Fibroblast of skin of left biceps (primary cell): Measurements from ENCODE around the gene AQP3.
"Not testable (repeated sequence)": the region's sequence is repeated elsewhere in the genome, so short reads cannot be mapped to it uniquely, and the experiment has no call there.

ENCODE experiments used
- DNase-seq, 2 experiments: peaks; one replicate each; pipeline ENCODE4 v3.0.0-alpha.2; 2013; ENCODE audit warnings: low read depth in 2 of 2

AQP3 gene

DNA sequence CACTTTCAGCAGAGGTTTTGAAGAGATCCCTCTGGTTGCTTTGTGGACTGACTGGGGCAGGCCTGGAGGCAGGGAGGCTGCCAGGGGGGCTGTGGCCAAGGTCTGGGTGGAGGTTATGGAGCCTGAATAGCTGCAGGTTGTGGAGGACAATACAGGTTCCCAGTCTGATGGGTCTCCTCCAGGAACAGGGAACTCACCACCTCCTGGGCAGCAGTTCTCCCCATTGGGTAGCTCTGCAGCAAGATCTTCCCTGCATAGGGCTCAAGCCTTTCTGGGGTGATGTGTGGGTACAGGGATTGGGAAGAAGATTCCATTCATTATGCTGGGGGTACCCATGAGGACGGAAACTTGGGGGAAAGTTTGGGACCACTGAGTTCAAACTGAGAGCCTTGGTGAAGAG lies 6.8 kb downstream of the AQP3 start:
- no peak for DNase-seq

DNA sequence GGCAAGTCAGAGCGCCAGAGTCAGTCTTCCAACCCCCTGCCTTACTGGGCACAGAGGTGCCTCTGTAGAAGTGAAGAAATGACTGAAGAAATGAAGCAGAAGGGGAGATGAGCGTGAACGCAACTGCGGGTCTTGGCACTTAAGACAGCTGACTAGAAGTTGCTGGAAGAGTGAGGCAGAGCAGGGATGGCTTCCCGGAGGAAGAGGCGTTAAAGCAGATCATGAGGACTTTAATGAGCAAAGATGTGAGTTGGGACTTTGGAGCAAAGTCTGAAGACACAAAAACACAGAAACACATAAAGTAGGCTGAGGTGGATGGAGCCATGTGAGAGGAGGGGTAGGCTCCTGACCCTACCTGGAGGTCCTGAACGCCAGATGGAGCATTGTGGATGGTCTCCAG lies 7.2 kb downstream of the AQP3 start:
- no peak for DNase-seq

DNA sequence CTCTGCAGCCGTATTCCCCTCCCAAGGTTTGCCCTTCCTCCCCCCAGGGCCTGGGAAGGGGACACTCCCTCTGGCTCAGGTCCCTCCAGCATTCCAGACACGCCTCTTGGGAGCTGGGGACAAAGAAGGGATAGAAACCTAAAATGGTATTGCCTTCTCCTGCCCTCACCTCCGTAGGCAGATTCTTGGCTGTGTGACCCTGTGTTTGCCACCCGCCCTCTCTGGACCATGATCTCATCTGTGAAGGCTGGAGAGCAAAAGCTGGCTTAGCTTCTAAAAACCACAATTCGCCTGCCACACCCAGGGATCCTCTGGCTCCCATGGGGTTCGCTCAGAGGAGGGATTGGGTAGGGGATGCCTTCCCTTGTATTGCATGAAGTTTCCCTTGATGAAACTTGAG lies 7.7 kb downstream of the AQP3 start:
- no peak for DNase-seq

DNA sequence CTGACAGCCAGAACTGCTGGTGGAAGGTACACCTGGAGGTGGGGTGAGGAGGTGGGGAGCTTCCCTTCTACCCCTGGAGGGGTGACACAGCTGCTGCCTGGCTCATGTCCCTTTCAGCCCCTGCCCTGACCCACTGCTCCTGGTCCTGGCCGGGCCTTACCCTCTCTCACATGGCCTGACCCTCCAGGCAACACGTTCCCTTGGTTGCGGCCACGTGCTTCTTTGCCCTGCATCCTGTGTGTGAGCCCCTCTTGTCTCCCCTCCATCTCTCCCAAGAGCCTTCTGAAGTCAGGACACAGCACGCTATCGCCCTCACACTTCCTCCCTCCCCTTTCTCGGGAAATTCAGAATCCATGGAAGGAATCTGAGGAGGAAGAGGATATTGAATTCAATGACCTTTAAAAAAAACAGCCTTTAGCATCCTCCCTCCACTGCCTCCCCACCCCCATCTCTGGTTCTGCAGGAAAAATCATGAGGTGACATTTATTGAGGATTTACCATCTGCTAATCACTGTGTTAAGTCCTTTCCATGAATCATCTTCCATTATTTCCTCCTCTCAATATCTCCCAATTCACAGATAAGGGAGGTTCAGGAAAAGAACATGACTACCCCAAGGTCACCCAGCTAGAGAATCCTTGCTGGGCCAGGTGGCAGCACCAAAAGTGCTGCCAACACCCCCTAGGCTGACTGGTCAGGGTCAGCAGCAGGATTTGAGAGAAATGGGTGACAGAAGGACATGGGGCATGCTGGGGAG lies 8.3 kb downstream of the AQP3 start:
- DNase-seq = no peak

DNA sequence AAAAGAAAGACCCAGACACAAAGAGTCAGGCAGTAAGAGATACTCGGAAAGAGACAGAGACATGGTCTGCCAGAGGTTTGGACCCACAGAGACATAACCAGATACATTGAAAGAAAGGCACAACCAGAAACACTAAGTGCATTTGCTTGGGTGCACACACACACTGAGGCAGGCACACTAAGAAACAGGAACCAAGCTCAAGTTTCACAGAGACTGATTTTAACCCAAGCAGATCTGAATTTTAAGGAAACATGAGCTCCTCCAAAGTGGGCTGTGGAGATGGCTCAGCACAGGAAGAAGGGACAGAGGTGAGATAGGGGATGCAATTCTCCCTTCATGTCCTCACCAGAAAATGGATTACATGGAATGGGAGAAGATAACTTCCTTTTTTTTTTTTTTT lies 9.5 kb downstream of the AQP3 start:
- DNase-seq = no peak

DNA sequence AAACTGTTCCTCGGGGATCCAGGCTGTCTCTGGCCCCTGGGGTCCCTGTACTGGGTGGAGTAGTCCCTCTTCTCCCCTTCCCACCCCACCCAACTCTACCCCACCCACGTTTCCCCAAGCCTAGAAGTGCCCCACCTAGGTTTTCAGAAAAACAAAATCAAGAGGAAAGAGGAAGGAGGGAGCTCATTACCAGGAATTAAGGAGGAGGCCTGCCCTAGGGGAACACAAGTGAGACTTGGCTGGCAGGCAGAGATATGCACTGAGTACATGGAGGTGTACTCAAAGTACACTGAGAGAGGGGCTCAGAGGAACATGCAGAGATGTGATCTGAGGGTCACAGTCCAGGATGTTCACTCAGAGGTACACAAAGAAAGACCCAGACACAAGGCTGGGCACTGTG lies 10.2 kb downstream of the AQP3 start:
- no peak for DNase-seq

DNA sequence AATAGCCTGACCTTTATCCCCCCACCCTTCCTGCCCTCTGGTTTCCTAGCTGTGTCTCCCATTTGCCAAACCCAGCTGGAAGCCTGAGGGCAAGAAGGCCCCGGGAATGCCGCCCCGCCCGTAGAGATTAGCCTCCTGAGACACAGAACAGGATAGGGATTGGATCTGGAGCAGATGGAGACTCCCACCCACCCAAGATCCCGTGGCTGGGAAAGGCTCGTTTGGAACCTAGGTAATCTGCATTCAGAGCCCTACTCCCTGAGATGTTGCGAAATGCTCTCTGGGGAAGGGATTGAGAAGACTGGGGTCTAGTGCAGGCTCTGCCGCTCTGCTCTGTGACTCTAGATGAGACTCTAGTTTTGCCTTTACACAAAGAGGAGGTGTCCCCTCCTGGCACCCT lies 10.9 kb downstream of the AQP3 start:
- DNase-seq = no peak

DNA sequence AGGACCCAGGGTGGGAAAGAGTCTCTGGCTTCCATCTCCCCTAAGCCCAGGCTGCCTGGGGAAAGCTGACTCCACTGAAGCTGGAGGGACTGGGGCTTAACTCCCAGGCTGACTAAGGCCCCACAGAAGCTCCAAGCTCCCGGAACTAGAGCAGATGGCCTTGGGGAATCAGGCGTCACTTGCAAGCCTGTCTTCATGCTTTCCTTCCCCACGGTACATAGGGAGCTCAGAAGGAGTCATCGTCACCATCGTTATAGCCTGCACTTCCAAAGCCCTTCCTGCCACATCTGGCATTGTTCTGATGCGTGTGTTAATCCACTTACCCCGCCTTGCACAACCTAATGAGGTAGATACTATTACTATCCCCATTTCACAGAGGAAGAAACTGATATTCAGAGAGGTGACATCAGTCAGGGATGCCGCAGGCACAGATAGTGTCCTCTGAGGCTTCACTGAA lies 11.5 kb downstream of the AQP3 start:
- DNase-seq = no peak

DNA sequence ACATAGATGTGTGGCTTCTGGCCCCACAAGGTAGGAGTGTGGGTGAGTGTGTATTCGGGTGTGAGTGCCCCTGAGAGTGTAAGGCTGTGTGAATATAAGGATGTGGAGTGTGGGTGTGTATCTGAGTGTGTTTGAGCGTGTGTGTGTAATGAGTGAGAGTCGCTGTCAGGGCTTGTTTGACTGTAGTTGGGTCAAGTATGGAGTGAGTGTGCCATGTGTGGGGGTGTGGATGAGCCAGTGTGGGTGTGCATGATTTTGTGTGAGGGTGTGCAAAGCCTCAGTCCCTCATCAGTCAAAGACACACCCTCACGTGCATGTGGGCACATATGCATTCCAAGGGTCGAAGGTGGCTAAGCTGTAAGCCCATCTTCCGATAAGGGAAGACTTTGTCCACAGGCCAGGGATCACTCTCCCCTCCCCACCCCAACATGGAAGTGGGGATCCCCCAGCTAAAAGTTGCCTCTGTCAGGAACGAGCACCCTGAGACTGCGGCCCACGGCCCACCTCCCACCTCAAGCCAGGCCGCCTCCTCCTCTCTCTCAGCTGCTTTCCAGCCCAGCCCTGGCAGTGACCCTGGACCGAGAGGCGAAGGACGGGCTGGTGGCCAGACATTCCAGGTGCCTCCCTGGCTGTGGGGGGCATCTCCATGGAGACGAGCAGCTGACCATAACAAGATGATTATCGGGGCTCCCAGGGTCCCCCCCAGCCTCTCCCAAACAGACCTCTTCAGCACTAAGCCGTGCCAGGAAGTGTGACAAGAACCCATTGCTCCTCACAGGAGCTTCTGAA lies 12.9 kb downstream of the AQP3 start:
- no peak for DNase-seq

DNA sequence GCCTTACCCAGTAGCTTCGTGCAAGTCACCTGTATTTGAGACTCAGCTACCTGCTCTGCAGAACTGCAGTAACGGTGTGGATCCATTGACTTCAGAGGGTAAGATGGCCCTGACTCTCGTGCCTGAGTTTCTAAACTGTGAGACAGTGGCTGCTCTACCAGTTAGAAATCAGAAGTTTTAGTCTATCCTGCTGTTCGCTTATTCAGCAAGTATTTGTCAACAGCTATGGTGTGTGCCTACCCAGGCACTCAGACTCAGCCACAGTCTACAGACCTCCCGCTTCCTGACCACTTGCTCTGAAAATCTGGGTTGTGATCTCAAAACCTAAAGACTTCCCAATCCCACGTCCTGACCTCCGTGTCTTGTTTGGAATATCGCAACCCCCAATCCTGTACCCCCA lies 13.5 kb downstream of the AQP3 start:
- no peak for DNase-seq

DNA sequence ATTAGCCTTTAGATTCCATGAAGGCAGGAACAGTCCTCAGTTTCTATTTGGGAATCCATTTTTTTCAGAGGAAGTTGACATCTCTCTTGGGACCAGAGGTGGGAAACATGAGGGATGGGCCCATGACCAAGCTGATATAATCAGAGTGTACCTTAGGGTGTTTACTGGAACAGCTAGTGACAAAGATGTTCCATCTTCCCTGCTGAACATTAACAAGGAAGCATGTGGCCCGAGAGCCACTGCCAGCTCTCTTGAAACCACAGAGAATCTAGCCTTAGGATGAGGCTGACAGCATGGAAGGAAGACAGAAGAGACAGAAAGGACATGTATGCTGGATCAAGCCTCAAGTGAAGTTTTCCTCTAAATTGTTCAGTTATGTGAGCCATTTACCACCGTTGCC lies 16.0 kb downstream of the AQP3 start:
- no peak for DNase-seq

DNA sequence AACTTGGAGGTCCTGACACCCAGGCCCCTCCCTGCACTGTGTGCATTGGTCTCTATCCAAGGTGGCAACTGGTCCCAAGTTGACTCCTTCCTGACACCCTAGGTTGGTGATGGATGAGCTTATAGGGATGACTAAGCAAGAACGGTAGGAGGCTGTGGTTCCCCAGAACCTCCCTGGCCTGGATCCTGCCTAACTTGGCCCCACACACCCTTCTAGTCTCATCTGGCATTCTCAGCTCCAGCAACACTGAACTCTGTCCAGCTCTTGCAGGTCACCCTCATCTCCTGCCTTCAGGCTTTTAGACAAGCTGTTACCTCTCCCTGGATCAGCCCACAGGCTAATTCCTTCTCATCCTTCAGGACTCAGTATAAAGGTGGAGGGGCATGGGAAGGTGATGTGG lies 16.5 kb downstream of the AQP3 start:
- DNase-seq = no peak

DNA sequence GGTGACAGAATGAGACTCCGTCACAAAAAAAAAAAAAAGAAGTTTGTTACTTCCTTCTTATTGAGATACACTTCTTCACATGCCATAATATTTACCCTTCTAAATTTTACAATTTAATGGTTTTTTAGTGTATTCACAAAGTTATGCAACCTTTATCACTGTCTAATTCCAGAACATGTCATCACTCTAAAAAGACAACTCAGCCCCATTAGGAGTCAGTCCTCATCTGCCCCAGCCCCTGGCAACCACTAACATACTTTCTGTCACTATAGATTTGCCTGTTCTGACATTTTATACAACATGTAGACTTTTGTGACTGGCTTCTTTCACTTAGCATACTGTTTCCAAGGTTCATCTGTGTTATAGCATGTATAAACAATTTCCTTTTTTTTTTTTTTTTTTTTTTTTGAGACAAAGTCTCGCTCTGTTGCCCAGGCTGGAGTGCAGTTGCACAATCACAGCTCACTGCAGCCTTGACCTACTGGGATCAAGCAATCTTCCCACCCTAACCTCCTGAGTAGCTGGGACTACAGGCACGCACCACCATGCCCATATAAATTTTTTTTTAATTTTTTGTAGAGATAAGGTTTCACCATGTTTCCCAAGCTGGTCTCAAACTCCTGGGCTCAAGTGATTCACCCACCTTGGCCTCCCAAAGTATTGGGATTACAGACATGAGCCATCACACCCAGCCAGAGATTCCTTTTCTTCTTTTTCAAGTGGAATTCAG lies 18.0 kb downstream of the AQP3 start:
- DNase-seq = no peak

DNA sequence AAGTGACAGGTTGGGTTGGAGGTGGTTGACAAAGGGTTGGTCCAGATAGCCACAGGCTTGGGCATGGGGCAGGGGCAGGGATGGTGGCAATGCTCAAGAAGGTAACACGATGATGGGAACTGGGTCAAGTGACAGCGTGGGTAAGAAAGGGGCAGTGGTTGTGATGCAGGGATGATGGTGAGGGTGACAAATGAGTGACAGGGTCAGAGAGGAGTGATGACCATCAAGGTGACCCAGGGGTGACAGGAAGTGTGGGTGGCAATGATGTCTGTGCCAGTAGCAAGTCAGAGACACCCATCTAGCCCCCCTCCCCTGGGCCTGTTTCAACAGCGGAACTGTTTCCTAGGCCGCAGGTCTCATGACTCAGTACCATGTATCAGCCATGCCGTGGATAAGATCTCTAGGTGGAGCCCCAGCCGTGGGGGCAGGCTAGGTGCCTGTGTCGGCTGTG lies 20.5 kb downstream of the AQP3 start:
- no peak for DNase-seq

DNA sequence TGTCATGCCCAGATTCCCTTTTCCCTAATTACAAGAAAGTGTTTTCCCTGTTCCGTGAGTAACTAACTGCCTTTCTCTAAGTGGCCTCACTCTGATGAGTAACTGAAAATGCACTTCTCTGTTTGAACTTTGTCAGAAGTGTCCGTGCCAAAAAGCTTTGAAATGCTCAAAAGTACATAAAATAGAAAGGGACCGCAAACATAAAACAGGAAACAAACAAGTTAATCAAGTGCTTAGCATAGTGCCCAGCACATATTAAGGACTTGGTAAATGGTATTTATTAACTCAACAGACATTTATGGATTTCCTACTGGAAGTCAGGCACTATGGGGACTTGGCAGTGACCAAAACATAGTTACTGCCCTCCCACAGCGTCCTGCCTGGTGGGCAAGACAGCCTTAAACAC lies 22.3 kb downstream of the AQP3 start:
- DNase-seq = no peak

DNA sequence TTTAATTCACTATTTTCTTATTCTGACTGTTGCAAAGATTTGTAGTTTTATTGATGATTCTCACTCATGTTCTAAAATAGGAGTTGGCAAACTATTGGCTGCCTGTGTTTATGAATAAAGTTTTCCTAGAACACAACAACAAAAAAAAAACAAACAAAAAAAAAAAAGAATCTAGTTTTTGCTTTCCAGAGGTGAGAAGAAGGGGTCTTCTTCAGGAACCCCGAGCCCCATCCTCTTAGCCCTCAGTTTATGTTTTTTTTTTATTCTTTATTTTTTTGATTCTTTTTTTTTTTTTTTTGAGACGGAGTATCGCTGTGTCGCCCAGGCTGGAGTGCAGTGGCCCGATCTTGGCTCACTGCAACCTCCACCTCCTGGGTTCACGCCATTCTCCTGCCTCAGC lies 22.9 kb downstream of the AQP3 start:
- not testable (repeated sequence) for DNase-seq

DNA sequence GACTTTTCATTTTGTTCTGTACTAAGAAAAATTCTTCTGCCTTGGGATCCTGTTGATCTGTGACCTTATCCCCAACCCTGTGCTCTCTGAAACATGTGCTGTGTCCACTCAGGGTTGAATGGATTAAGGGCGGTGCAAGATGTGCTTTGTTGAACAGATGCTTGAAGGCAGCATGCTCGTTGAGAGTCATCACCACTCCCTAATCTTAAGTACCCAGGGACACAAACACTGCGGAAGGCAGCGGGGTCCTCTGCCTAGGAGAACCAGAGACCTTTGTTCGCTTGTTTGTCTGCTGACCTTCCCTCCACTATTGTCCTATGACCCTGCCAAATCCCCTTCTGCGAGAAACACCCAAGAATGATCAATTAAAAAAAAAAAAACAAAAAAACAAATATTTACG lies 23.4 kb downstream of the AQP3 start:
- DNase-seq = not testable (repeated sequence)

DNA sequence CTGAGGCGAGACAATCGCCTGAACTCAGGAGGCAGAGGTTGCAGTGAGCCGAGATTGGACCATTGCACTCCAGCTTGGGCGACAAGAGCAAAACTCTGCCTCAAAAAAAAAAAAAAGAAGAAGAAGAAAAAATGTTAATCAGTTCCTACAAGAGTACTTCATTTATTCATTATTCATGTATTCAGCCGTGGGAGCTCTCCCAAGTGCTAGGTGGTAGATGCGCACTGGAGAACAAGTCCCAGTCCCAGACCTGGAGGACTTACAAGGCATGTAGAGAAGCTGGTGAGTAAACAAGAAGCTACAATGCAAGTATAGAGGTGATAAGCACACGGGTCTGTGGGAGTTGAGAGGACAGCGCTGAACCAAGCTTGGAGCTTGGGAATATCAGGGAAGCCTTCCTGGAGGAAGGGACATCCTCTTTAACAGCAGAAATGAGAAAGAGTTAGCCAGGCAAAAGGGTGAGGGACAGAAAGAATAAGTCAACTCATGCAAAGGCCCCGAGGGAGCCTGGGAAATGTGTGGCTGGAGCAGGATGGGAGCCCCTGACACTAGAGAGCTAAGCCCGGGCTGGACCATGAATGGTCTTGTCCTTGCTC lies 27.6 kb downstream of the AQP3 start:
- no peak for DNase-seq

DNA sequence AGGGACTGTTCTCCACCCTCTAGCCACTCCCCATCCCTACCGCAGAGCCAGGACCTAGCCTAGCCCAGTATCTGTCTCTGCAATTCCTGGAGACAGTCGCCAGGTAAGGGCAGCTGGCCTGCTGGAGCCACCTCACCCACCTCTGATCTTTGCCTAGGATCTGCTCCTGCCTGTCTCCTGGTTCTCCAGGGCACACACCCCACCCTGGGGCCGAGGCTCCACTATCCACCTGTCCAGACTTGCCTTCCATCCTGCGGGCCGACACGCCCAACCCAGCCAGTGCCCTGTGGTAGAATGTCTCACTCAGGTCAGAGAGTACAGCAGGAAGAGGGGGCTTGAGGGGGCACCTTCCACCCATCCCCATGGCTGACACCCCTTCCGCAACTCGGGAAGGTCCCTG lies 29.3 kb downstream of the AQP3 start:
- DNase-seq = no peak

DNA sequence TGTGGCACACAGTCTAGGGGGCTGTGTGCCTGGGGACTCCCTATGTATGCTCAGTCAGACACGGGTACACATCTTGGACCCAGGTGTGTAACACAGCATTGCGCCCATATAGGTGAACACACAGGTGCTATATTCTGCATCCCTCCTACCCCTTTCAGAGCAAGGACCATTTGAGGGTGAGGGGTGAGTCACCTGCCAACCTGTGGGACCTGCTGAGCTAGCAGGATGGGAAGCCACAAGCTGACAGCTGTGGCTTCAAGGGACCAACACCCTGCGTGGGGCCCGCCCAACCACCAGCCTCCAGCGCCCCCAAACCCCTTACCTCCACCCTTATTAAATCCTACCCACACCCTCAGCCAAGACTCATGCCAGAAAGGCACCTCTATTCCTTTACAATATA lies 30.4 kb downstream of the AQP3 start:
- DNase-seq = no peak

DNA sequence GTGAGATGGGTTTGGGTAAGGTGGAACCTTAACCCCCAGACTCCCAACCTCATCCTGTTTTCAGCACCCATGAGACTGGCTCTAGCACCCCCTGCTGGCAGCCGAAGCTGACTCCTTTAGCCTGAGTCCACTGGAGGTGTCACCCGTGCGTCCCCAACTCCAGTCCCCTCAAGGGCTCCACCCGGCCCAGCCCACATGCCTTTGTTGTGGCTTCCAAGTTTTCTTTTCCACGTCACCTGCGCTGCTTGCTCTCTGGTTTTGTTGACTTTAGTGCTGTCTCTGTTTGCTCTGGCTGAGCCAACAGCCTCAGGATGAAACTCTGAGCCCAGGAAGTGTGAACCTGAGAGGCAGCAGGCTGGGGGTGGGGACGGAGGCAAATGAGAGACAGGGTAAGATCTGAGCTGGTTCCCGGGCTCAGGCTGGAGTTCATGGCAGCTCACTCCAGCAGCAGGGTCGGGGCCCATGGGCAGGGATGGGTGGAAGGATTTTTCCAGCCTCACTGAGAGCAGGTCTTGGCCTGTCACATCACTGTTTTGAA lies 31.8 kb downstream of the AQP3 start:
- DNase-seq = no peak
